ENCODE results near the gene ZNF574. TPM values are rescaled to one million over a fixed set of nuclear protein-coding genes. Genes with fewer than 3 reads are reported as not detected.

ZNF574 gene
- total and polyA plus RNA-seq, 2 of the 8 experiments (the other 6 are each of a cell fraction or from before 2014, with no cell fraction given) = 27.0 to 38.8 TPM

GRCh38 chr19:42079886-42080763 lies 4.2 kb downstream of the ZNF574 start (continued):
- no peak for TF ChIP-seq GTF2F1 (IDR thresholded peaks at IDR 0.05; ENCODE audit: borderline replicate concordance, low read depth, low read length)
- no peak for TF ChIP-seq RAD21 (IDR thresholded peaks at IDR 0.05 in 1 of 2, conservative IDR thresholded peaks at IDR 0.05 in 1 of 2; ENCODE audit: low read depth in 2 of 2, low read length in 2 of 2)
- TF ChIP-seq TCF12 (IDR thresholded peaks at IDR 0.05; ENCODE audit: low read depth, low read length) = no peak
- TF ChIP-seq E2F6 (IDR thresholded peaks at IDR 0.05) = no peak
- no peak for TF ChIP-seq SP1 (IDR thresholded peaks at IDR 0.05; ENCODE audit: low read depth, low read length)
- no peak for TF ChIP-seq GABPA (IDR thresholded peaks at IDR 0.05; ENCODE audit: borderline replicate concordance, insufficient read depth, low read length)
- no peak for TF ChIP-seq TAF7 (optimal IDR thresholded peaks at IDR 0.05; ENCODE audit: borderline replicate concordance, low read depth, low read length)
- no peak for TF ChIP-seq POLR2AphosphoS5 (IDR thresholded peaks at IDR 0.05; ENCODE audit: low read depth, low read length)
